Mesenteric fat pad (tissue), 1 donor: Measurements from ENCODE around the gene CD3G. TPM values are rescaled to one million over a fixed set of nuclear protein-coding genes. Genes with fewer than 3 reads are reported as not detected.

Experiments
- DNase-seq: peaks from one replicate; pipeline ENCODE4 v3.0.0-alpha.2; 2020; ENCODE audit warnings: low spot score
- total RNA-seq: library from RNA; stranded (reverse); fragmentation: NEBNext Ultra II Directional; extraction: Animal tissue kit (Norgen Biotek cat#: 25700); gene quantifications from one replicate; pipeline ENCODE4 v1.2.1, GENCODE V29; 2021
- donor health status: DM: yes; HTN: yes; CAD: no.

CD3G gene
- total RNA-seq, 1 donor from 2014 or later = 1.1 TPM

DNA sequence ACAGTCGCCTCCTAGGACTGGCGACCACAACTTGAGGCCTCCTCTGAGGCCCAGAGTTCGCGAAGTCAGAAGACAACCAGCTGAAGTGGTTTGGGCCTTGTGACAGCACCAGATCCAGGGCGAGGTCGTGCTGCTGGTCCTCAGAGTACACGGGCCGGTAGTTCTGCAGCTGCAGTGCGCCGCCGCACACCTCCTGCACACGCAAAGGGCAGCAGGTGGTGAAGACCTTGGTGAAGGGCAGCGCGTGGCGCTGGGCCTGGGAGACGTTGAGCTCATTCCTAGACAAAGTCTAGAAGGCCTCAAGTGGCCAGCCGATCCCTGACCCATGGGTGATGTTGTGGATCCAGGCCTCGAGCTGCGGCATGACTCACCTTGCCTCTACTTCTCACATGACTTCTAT, 21.4 kb upstream of the CD3G start:
- DNase-seq = no peak

DNA sequence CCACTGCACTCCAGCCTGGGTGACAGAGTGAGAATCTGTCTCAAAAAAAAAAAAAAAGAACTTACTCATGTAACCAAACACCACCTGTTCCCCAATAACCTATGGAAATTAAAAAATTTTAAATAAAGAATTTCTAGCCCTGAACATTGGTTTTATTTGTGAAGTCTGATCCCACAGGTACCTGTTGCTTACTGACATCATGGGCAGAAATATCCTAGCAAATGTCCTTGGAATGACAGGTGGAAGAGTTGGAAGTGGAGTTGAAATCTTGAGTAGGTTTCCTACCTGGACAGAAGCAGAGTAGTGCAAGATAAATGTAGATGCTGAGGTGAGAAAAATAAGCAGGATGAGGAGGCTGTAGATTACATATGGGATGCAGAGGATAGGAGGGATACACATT, 18.9 kb upstream of the CD3G start:
- no peak for DNase-seq

GRCh38 chr11:118328745-118329144, 15.4 kb upstream of the CD3G start:
- DNase-seq = no peak

DNA sequence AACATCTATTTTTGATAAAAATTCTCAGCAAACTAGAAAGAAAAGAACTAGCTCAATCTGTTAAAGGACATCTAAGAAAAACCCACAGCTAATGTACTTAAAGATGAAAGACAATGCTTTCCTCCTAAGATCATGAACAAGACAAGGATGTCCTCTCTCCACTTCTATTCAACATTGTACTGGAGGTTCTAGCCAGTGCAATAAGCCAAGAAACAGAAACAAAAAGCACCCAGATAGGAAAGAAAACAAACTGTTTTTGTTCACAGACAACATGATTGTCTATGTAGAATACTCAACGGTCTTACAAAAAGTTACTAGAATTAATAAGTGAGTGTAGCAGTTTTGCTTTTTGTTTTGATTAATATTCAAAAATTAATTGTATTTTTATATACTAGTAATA, 9.4 kb upstream of the CD3G start:
- DNase-seq = no peak

DNA sequence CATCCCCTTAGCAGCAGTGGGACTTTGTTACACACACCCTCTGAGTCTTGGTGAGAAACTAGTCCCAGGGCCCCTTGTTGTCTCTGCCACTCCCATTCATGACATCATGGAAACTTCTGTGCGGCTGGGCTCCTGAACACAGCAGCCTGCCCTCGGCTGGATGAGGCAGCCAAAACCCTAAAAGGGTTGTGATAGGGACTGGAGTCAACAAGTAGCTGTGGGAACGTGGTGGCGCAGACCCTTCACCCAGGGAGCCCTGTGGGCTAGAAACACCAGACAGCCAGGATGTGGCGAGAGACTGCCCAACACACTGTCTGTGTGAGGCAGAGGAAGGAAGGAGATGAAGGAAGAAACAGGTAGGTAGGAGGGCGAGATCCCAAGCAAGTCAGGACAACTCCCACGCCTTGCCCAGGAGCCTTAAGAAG, 5.5 kb upstream of the CD3G start:
- DNase-seq = no peak

DNA sequence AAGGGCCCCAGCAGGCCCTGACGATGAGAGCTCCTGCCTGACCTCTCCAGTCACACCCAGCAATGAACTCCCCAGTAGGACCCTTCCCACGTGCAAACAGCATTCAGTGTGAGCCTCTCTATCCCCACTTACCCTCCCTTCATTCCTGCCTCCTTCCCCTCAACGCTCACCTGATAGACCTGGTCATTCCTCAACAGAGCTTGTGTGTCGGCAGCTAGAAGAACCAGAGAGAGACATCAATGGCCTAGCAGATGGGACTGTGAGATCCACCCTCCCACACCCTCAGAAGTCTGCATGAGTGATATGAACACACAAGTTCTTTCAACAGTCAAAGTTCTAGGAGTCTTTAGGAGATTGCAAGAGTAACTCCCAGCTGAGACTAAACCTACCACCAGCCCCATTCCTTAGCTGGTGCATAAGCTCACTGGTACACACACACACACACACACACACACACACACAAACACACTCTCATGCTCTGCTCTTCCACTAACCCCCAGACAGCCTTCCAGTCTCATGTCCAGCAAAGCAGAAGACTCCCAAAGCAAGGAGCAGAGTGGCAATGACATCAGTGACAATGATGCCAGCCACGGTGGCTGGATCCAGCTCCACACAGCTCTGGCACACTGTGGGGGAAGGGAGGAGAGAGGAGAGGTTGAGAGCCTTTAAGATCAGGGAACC, 4.7 kb upstream of the CD3G start:
- no peak for DNase-seq

DNA sequence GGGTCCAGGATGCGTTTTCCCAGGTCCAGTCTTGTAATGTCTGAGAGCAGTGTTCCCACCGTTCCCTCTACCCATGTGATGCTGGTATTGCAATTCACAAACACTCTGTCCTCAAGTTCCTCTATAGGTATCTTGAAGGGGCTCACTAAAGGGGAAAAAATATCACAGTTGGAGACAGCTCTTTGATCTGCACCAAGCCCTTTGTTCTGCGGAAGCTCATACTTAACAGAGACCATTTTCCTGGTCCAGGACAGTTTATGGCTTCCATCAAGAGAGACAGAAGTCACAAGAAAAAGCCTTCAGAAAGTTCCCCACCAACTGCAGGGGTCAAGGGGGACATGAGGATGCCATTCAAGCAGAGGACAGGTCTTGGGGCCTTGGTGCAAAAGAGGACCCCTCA, 3.7 kb upstream of the CD3G start:
- DNase-seq = no peak

DNA sequence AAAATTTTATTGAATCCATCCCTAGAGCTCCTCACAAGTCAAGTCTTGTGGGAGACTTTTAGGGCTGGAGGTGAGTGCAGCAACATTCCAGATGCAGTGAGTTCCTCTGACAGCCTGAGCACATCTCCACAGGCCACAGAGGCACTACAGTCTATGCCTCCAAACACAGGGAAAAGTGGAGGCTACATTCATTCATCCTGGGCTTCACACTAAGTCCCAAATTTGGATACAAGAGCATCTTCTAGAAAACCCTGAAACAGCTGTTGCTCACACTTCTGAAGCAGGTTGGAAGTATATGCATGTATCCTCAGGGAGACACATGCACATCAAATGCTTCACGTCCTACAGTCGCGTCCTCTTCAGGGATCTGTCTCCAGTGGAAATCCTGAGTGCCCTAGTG, 2.9 kb upstream of the CD3G start:
- DNase-seq = no peak

DNA sequence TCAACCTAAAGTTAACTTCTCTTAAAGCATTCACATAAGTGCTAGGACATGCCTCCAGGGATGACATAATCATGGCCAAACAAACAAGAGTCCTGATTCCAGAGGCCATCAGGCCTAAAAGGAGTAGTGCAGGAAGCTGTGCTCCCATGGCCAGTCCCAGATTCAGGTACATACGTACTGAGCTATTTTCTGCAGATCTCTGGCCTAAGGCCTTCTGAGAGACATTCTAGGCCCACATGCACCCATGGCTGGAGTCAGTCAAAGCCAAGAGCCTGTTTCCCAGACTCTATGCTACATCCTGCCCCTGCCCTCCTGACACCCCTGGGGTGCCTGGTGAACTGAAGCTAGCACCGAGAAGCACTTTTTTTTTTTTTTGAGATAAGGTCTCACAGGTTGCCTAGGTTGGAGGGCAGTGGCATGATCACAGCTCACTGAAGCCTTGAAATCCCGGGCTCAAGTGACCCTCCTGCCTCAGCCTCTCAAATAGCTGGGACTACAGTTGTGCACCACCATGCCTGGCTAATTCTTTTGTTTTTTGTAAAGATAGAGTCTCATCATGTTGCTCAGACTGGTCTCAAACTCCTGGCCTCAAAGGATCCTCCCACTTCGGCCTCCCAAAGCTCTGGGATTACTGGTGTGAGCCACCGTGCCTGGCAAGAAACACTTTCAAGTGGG, 2.2 kb upstream of the CD3G start:
- no peak for DNase-seq

GRCh38 chr11:118342503-118343161, 1.5 kb upstream of the CD3G start, which contains the start of gene CD3D:
Gene CD3D, minus strand, starts transcription at chr11:118342705. Its CDS starts 98 bp downstream, at chr11:118342607.
- no peak for DNase-seq

- no peak for DNase-seq
Observed at GRCh38 chr11:118343248-118343647, 896 bp upstream of the CD3G start.

DNA sequence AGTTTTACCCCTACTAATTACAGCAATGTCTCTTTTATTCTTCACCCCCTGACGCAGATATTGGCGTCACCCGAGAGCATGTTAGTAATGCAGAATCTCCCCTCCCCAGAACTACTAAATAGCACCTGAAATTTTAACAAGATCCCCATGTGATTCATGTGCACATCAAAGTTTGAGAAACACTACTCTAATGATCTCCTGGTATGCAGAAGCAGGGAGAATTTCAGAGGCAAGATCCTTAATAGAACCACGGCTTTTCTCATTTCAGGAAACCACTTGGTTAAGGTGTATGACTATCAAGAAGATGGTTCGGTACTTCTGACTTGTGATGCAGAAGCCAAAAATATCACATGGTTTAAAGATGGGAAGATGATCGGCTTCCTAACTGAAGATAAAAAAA, 5.3 kb downstream of the CD3G start:
- no peak for DNase-seq

- no peak for DNase-seq
Observed at GRCh38 chr11:118353084-118353710, 9.1 kb downstream of the CD3G start.

GRCh38 chr11:118358071-118358470, 13.9 kb downstream of the CD3G start:
- DNase-seq = no peak

GRCh38 chr11:118359295-118359958, 15.3 kb downstream of the CD3G start, which contains the start of gene UBE4A:
Gene UBE4A, plus strand, starts transcription at chr11:118359600. Its CDS starts 5,481 bp downstream, at chr11:118365081.
- DNase-seq = peak; percentile 97

GRCh38 chr11:118364956-118365615, 20.9 kb downstream of the CD3G start:
- DNase-seq = no peak

DNA sequence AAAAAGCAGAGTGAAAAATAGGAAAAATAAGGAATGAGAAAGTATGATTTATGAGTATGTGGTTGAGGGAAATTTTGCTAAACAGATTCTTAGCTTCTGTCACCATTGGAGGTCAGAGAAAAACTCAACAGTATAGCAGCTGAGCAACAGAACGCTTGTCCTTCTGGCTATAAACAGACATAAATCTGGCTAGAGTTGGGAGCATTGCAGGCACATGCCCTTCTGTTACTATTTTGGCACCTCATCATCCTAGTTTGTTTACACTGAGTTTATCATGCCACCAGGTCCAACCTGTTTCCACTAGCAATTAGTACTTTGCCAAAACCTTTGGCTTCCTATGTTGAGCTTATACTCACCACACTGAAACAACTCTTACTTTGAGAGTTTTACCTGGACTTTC, 22.1 kb downstream of the CD3G start:
- no peak for DNase-seq

- DNase-seq = no peak
Observed at GRCh38 chr11:118370774-118371173, 26.6 kb downstream of the CD3G start.

- no peak for DNase-seq
Observed at GRCh38 chr11:118373263-118373662, 29.1 kb downstream of the CD3G start.

- DNase-seq = no peak
Observed at GRCh38 chr11:118373871-118374270, 29.7 kb downstream of the CD3G start.

- no peak for DNase-seq
Observed at GRCh38 chr11:118374729-118375128, 30.6 kb downstream of the CD3G start.
